ENCODE results near the gene STN1. TPM values are rescaled to one million over a fixed set of nuclear protein-coding genes. Genes with fewer than 3 reads are reported as not detected.

STN1 gene
- total and polyA plus RNA-seq, 2 of the 8 experiments (the other 6 are each of a cell fraction or from before 2014, with no cell fraction given) = 10.1 to 12.4 TPM

GRCh38 chr10:103932971-103933370 lies 15.0 kb upstream of the STN1 start:
- Histone ChIP-seq H2BK120ac (replicated peaks; ENCODE audit: low read depth, low read length) (no peak overlapping the region), H3K14ac (ENCODE audit: insufficient read length) (no peak overlapping the region), H3K56ac (replicated peaks; ENCODE audit: insufficient read length, low read depth, low read length) (no peak overlapping the region), H3K27me3 (replicated peaks in 1 of 4; ENCODE audit: control insufficient read depth in 3 of 4, extremely low read depth in 1 of 4, insufficient read depth in 3 of 4, low read length in 3 of 4) (no peaks in the 10 kb centered on the region), H3K9ac (replicated peaks in 1 of 4; ENCODE audit: extremely low read depth in 1 of 4, low read depth in 3 of 4, low read length in 3 of 4) (no peak overlapping the region), H2BK5ac (ENCODE audit: low read depth, low read length) (no peak overlapping the region), H3K23ac (ENCODE audit: insufficient read length) (no peak overlapping the region), H3K9me3 (ENCODE audit: insufficient read depth in 2 of 2, low read depth in 1 of 2, low read length in 1 of 2) (no peaks in the 10 kb centered on the region), H3K4me1 (replicated peaks in 1 of 4; ENCODE audit: control insufficient read depth in 3 of 4, insufficient read depth in 4 of 4, low read length in 3 of 4) (peaks cover 0 to 5% (median 4%) of the 10 kb centered on the region in 4 experiments; a peak in 4 of 7 replicates), H2AK5ac (ENCODE audit: low read depth, low read length) (no peak overlapping the region), H3K27ac (ENCODE audit: low read depth, low read length) (no peak overlapping the region), H4K20me1 (replicated peaks in 1 of 2; ENCODE audit: control insufficient read depth in 1 of 2, insufficient read depth in 2 of 2, low read length in 2 of 2) (no peaks in the 10 kb centered on the region), H3K4ac (replicated peaks; ENCODE audit: insufficient read length, low read depth, low read length) (no peak overlapping the region), H2BK20ac (ENCODE audit: low read length) (no peak overlapping the region), H3K4me2 (ENCODE audit: insufficient read depth in 1 of 2, low read depth in 2 of 2, low read length in 2 of 2) (no peak overlapping the region), H4K91ac (replicated peaks; ENCODE audit: insufficient read length, low read length) (no peak overlapping the region), H3K79me1 (ENCODE audit: low read depth, low read length) (no peaks in the 10 kb centered on the region), H3K18ac (ENCODE audit: extremely low read depth, low read length) (no peak overlapping the region), H3K36me3 (ENCODE audit: control insufficient read depth in 2 of 4, insufficient read depth in 4 of 4, low read length in 3 of 4) (no peaks in the 10 kb centered on the region), H4K5ac (ENCODE audit: insufficient read length, low read depth, low read length) (no peak overlapping the region), H2AFZ (ENCODE audit: low read length) (no peak overlapping the region), H4K8ac (ENCODE audit: extremely low read depth, insufficient read depth, low read length) (no peak overlapping the region), H3K23me2 (ENCODE audit: low read depth, low read length) (no peaks in the 10 kb centered on the region), H2BK15ac (ENCODE audit: low read length) (no peak overlapping the region), H3K79me2 (ENCODE audit: control insufficient read depth in 1 of 2, insufficient read depth in 2 of 2, low read length in 2 of 2) (no peaks in the 10 kb centered on the region), H2BK12ac (ENCODE audit: low read depth, low read length) (no peak overlapping the region), H3K4me3 (ENCODE audit: extremely low read depth in 1 of 4, insufficient read depth in 2 of 4, low read depth in 3 of 4, low read length in 4 of 4) (no peak overlapping the region)
- POLR2A ChIA-PET (ENCODE audit: partially characterized antibody) = no interaction called here
- DNase-seq (ENCODE audit: low read depth in 1 of 2, low spot score in 2 of 2) = no peak
- WGBS, 2 experiments (ENCODE audit: extremely low coverage in 1 of 2, insufficient coverage in 1 of 2, insufficient read length in 1 of 2, insufficient replicate concordance in 2 of 2, low coverage in 1 of 2, low lambda C conversion rate in 2 of 2, missing lambda C conversion rate in 1 of 2) = 91% methylated on average over 3 of the region's 3 CpGs; no CpG with 5 or more reads in 1 of the 2 experiments
- CTCF ChIA-PET (ENCODE audit: partially characterized antibody) = interaction anchor here (0.7 to 1.9 kb wide), 3 partner anchors 11 to 188 kb away, joined by 3 to 10 read pairs (median 4); no protein-coding TSS in a partner anchor
- TF ChIP-seq KDM1A (IDR thresholded peaks at IDR 0.05; ENCODE audit: borderline replicate concordance, low read length) (no peak), JUN (IDR thresholded peaks at IDR 0.05; ENCODE audit: low read depth, low read length) (no peak)
- no peak for FAIRE-seq

Data from H1 (cell line).